ENCODE data around the gene THSD7B. TPM values are rescaled to one million over a fixed set of nuclear protein-coding genes. Genes with fewer than 3 reads are reported as not detected.

The THSD7B gene
- total and polyA plus RNA-seq, 2 experiments from 2014 or later, result 0.11 TPM; not detected in 1

DNA sequence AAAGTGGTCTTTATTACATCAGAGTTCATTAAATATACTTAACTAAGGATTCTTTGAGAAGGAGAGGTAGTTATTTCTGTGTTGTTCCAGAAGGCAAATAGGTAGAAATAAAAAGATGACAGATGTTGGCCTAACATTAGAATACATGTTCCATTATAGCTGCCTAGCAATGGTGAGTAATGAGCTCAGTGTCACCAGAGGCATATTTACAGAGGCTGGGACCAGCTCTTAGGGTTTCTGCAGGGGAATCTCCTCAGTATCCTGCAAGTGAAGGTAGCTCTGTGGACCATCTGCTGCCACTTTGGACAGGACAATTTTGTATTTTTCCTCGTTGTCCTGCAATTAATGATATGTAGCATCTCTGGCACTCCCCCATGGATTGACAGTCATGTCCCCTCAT lies 416.0 kb downstream of the THSD7B start:
- in situ Hi-C loops (cut with MboI), result no loop called here
- no peak overlapping the region for H3K9ac ChIP-seq
- no peaks in the 10 kb centered on the region for H3K9me3 ChIP-seq (ENCODE audit: low read depth)
- H3K4me3 ChIP-seq, result no peak overlapping the region
- no peaks in the 10 kb centered on the region for H4K20me1 ChIP-seq (ENCODE audit: insufficient read depth)
- no peak overlapping the region for H2AFZ ChIP-seq
- WGBS, 2 experiments (ENCODE audit: low coverage in 1 of 2, low lambda C conversion rate in 2 of 2, missing lambda C conversion rate in 2 of 2), result 35 to 64% methylated on average over 1 of the region's 1 CpG
- no peak overlapping the region for H3K4me2 ChIP-seq (ENCODE audit: unreplicated experiment)
- DNase-seq, result no peak
- H3K9me2 ChIP-seq (ENCODE audit: insufficient read depth), result no peaks in the 10 kb centered on the region
- H3K4me1 ChIP-seq (ENCODE audit: insufficient read depth), result peaks cover 10% of the 10 kb centered on the region
- no peaks in the 10 kb centered on the region for H3K36me3 ChIP-seq (ENCODE audit: low read depth)
- 0 out of 2 replicates have a peak, but pooled peaks cover 18% of the 10 kb centered on the region for H3F3A ChIP-seq (ENCODE audit: insufficient read depth)
- no peaks in the 10 kb centered on the region for H3K27me3 ChIP-seq (replicated peaks; ENCODE audit: insufficient read depth)
- no peaks in the 10 kb centered on the region for H3K79me2 ChIP-seq (ENCODE audit: insufficient read depth)
- no peak overlapping the region for H3K27ac ChIP-seq
- TF ChIP-seq EZH2 (IDR thresholded peaks at IDR 0.05; ENCODE audit: insufficient read depth, poor library complexity, severe bottlenecking) (no peak), EZH2phosphoT487 (IDR thresholded peaks at IDR 0.05; ENCODE audit: insufficient read depth, low read depth) (no peak)

GRCh38 chr2:137182071-137182470 lies 416.7 kb downstream of the THSD7B start:
- TF ChIP-seq EZH2 (IDR thresholded peaks at IDR 0.05; ENCODE audit: insufficient read depth, poor library complexity, severe bottlenecking), result no peak
- TF ChIP-seq EZH2phosphoT487 (IDR thresholded peaks at IDR 0.05; ENCODE audit: insufficient read depth, low read depth), result no peak

DNA sequence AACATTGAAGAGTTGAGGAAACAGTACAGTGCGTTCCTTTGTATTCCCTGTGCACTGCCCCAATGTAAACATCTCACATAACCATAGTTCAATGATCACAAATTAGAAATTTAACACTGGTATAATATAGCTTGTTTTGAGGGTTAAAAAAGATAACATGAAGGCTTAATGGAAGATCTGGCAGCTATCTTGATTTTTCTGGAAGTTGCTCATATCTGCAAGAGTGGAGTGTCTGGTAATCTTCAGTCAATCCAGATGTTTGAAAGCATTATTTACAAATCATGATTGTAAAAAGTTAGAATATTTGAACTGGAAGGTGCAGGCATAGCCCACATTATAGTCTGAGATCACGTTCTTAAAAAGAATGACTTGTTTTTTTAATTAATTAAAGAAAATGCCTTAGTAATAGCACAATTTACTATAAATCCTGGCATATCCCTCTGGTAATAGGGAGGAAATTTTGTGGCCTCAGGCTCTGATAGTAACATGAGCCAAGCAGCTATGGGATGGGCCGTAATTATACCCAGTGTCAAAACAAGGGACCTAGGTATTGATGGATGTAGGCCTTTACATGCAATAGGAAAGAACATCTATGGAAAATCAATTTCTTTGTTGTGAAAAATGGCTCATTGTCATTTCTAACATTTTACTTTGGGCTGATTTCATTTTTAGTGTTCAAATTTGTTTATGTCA lies 418.0 kb downstream of the THSD7B start:
- no peak overlapping the region for H2AFZ ChIP-seq
- no peaks in the 10 kb centered on the region for H3K36me3 ChIP-seq (ENCODE audit: low read depth)
- no peaks in the 10 kb centered on the region for H4K20me1 ChIP-seq (ENCODE audit: insufficient read depth)
- no peak for DNase-seq
- no peaks in the 10 kb centered on the region for H3K9me2 ChIP-seq (ENCODE audit: insufficient read depth)
- in situ Hi-C loops (cut with MboI), result no loop called here
- H3K9ac ChIP-seq, result no peak overlapping the region
- H3K27me3 ChIP-seq (replicated peaks; ENCODE audit: insufficient read depth), result no peaks in the 10 kb centered on the region
- H3K9me3 ChIP-seq (ENCODE audit: low read depth), result no peaks in the 10 kb centered on the region
- TF ChIP-seq EZH2phosphoT487 (IDR thresholded peaks at IDR 0.05; ENCODE audit: insufficient read depth, low read depth) (no peak), EZH2 (IDR thresholded peaks at IDR 0.05; ENCODE audit: insufficient read depth, poor library complexity, severe bottlenecking) (no peak)
- H3F3A ChIP-seq (ENCODE audit: insufficient read depth), result 0 out of 2 replicates have a peak, but pooled peaks cover 19% of the 10 kb centered on the region
- H3K4me1 ChIP-seq (ENCODE audit: insufficient read depth), result peaks cover 8% of the 10 kb centered on the region
- 58 to 63% methylated on average over 3 of the region's 3 CpGs for WGBS, 2 experiments (ENCODE audit: low coverage in 1 of 2, low lambda C conversion rate in 2 of 2, missing lambda C conversion rate in 2 of 2)
- no peak overlapping the region for H3K4me3 ChIP-seq
- no peak overlapping the region for H3K27ac ChIP-seq
- no peaks in the 10 kb centered on the region for H3K79me2 ChIP-seq (ENCODE audit: insufficient read depth)
- no peak overlapping the region for H3K4me2 ChIP-seq (ENCODE audit: unreplicated experiment)

More at GRCh38 chr2:137182071-137182470, 416.7 kb downstream of the THSD7B start:
- Histone ChIP-seq H3K9ac (no peak overlapping the region), H3K36me3 (ENCODE audit: low read depth) (no peaks in the 10 kb centered on the region), H4K20me1 (ENCODE audit: insufficient read depth) (no peaks in the 10 kb centered on the region), H3K79me2 (ENCODE audit: insufficient read depth) (no peaks in the 10 kb centered on the region), H3K27me3 (replicated peaks; ENCODE audit: insufficient read depth) (no peaks in the 10 kb centered on the region), H3K9me3 (ENCODE audit: low read depth) (no peaks in the 10 kb centered on the region), H3K4me1 (ENCODE audit: insufficient read depth) (peaks cover 10% of the 10 kb centered on the region), H3K9me2 (ENCODE audit: insufficient read depth) (no peaks in the 10 kb centered on the region), H3K27ac (no peak overlapping the region), H3F3A (ENCODE audit: insufficient read depth) (0 out of 2 replicates have a peak, but pooled peaks cover 19% of the 10 kb centered on the region), H3K4me3 (no peak overlapping the region), H2AFZ (no peak overlapping the region), H3K4me2 (ENCODE audit: unreplicated experiment) (no peak overlapping the region)
- DNase-seq, result no peak
- in situ Hi-C loops (cut with MboI), result no loop called here
- WGBS, 2 experiments (ENCODE audit: low coverage in 1 of 2, low lambda C conversion rate in 2 of 2, missing lambda C conversion rate in 2 of 2), result 49 to 52% methylated on average over 3 of the region's 3 CpGs

- WGBS, 2 experiments (ENCODE audit: low coverage in 1 of 2, low lambda C conversion rate in 2 of 2, missing lambda C conversion rate in 2 of 2), result 46 to 52% methylated on average over 3 of the region's 3 CpGs
These were observed 420.2 kb downstream of the THSD7B start for GRCh38 chr2:137185378-137186078.

More at GRCh38 chr2:137185378-137186078, 420.2 kb downstream of the THSD7B start:
- no peak overlapping the region for H3K9ac ChIP-seq
- H3K4me2 ChIP-seq (ENCODE audit: unreplicated experiment), result no peak overlapping the region
- H3F3A ChIP-seq (ENCODE audit: insufficient read depth), result 0 out of 2 replicates have a peak, but pooled peaks cover 13% of the 10 kb centered on the region
- no peaks in the 10 kb centered on the region for H3K27me3 ChIP-seq (replicated peaks; ENCODE audit: insufficient read depth)
- no peaks in the 10 kb centered on the region for H3K79me2 ChIP-seq (ENCODE audit: insufficient read depth)
- H3K27ac ChIP-seq, result no peak overlapping the region
- no peaks in the 10 kb centered on the region for H3K9me3 ChIP-seq (ENCODE audit: low read depth)
- in situ Hi-C loops (cut with MboI), result no loop called here
- H3K9me2 ChIP-seq (ENCODE audit: insufficient read depth), result no peaks in the 10 kb centered on the region
- H3K4me3 ChIP-seq, result no peak overlapping the region
- TF ChIP-seq EZH2 (IDR thresholded peaks at IDR 0.05; ENCODE audit: insufficient read depth, poor library complexity, severe bottlenecking), result no peak
- TF ChIP-seq EZH2phosphoT487 (IDR thresholded peaks at IDR 0.05; ENCODE audit: insufficient read depth, low read depth), result no peak
- no peak overlapping the region for H2AFZ ChIP-seq
- H3K4me1 ChIP-seq (ENCODE audit: insufficient read depth), result no peaks in the 10 kb centered on the region
- DNase-seq, result peak; percentile 38
- H3K36me3 ChIP-seq (ENCODE audit: low read depth), result no peaks in the 10 kb centered on the region
- H4K20me1 ChIP-seq (ENCODE audit: insufficient read depth), result no peaks in the 10 kb centered on the region
